LHCN-M2 (cell line): ENCODE measurements around the gene CSN3. TPM values are rescaled to one million over a fixed set of nuclear protein-coding genes. Genes with fewer than 3 reads are reported as not detected.

ENCODE experiments used
- DNase-seq: peaks from one replicate; pipeline ENCODE4 v3.0.0-alpha.2; 2012; ENCODE audit warnings: low read depth
- total RNA-seq: library from RNA; depleted of rRNA; stranded (reverse); fragments of >200 nt; gene quantifications from 2 replicates; pipeline ENCODE4 v1.2.3, GENCODE V29; 2014; rRNA removed

The CSN3 gene
- total RNA-seq, 1 experiment from 2014 or later: not detected

- no peak for DNase-seq
These were observed 48.9 kb downstream of the CSN3 start for GRCh38 chr4:70291341-70291740.

- no peak for DNase-seq
These were observed 55.2 kb downstream of the CSN3 start for GRCh38 chr4:70297576-70297975.

GRCh38 chr4:70298051-70298450 lies 55.7 kb downstream of the CSN3 start:
- no peak for DNase-seq

GRCh38 chr4:70299643-70300042 lies 57.2 kb downstream of the CSN3 start:
- no peak for DNase-seq

- DNase-seq: no peak
These were observed 57.8 kb downstream of the CSN3 start for GRCh38 chr4:70300215-70300614.

Other genes starting within 250 kb of the CSN3 start
- gene STATH, start 246.6 kb upstream of the CSN3 start, total RNA-seq: not detected in 2 replicates
- gene HTN3, start 214.1 kb upstream of the CSN3 start, total RNA-seq: not detected in 2 replicates
- not detected in 2 replicates for gene HTN1, start 192.2 kb upstream of the CSN3 start, total RNA-seq
- gene PRR27, start 88.4 kb upstream of the CSN3 start, total RNA-seq: not detected in 2 replicates
- gene ODAM, start 46.9 kb upstream of the CSN3 start, total RNA-seq: not detected in 2 replicates
- gene FDCSP, start 16.5 kb upstream of the CSN3 start, total RNA-seq: not detected in 2 replicates
- gene CABS1, start 92.4 kb downstream of the CSN3 start, total RNA-seq: not detected in 2 replicates
- gene SMR3A, start 118.2 kb downstream of the CSN3 start, total RNA-seq: not detected in 2 replicates
- not detected in 2 replicates for gene SMR3B, start 140.5 kb downstream of the CSN3 start, total RNA-seq
- not detected in 2 replicates for gene OPRPN, start 155.3 kb downstream of the CSN3 start, total RNA-seq
- not detected in 2 replicates for gene MUC7, start 229.6 kb downstream of the CSN3 start, total RNA-seq